Karpas-422 (cell line): ENCODE data around the gene MYO18A. TPM values are rescaled to one million over a fixed set of nuclear protein-coding genes. Genes with fewer than 3 reads are reported as not detected.

Source experiments
- DNase-seq: peaks from one replicate; pipeline ENCODE4 v3.0.0-alpha.2; 2015
- H2AFZ ChIP-seq: fragments of 200-600 bp; sonication (generic); 2 replicates; pipeline ENCODE4 v1.6.1; 2014; ENCODE audit warnings: antibody characterized with exemption, low read length, mixed read lengths
- H3K27ac ChIP-seq: fragments of 200-600 bp; sonication (generic); 2 replicates; pipeline ENCODE4 v1.5.1; 2014; ENCODE audit warnings: mild to moderate bottlenecking, low read length, moderate library complexity
- H3K27me3 ChIP-seq: fragments of 200-600 bp; sonication (generic); 2 replicates; pipeline ENCODE4 v1.6.1; 2014; ENCODE audit warnings: low read length, mixed read lengths
- H3K36me3 ChIP-seq: fragments of 200-600 bp; sonication (generic); 2 replicates; pipeline ENCODE4 v1.6.1; 2014; ENCODE audit warnings: low read length, mixed read lengths; ENCODE audit not compliant: insufficient read depth
- H3K4me1 ChIP-seq: fragments of 200-600 bp; sonication (generic); 2 replicates; pipeline ENCODE4 v1.6.1; 2014; ENCODE audit warnings: mild to moderate bottlenecking, low read length, mixed read lengths
- H3K4me2 ChIP-seq: fragments of 200-600 bp; sonication (generic); 2 replicates; pipeline ENCODE4 v1.6.1; 2014; ENCODE audit warnings: low read length, low read depth, mild to moderate bottlenecking; ENCODE audit not compliant: poor library complexity, severe bottlenecking
- H3K4me3 ChIP-seq: fragments of 200-600 bp; sonication (generic); 2 replicates; pipeline ENCODE4 v1.5.1; 2014; ENCODE audit warnings: mild to moderate bottlenecking, antibody characterized with exemption, low read length, mixed read lengths
- H3K79me2 ChIP-seq: fragments of 200-600 bp; sonication (generic); 2 replicates; pipeline ENCODE4 v1.6.1; 2014; ENCODE audit warnings: mild to moderate bottlenecking, low read length, mixed read lengths
- H3K9ac ChIP-seq: fragments of 200-600 bp; sonication (generic); 2 replicates; pipeline ENCODE4 v1.6.0; 2014; ENCODE audit warnings: low read length
- H3K9me2 ChIP-seq: fragments of 200-600 bp; sonication (generic), shearing (Covaris generic); replicated peaks from 2 replicates; pipeline ENCODE4 v1.6.0; 2014; ENCODE audit warnings: mild to moderate bottlenecking, low read length, moderate library complexity; ENCODE audit not compliant: insufficient read depth
- H3K9me3 ChIP-seq: fragments of 300-700, 200-600 bp; sonication (generic); 2 replicates; pipeline ENCODE4 v1.6.1; 2014; ENCODE audit warnings: low read length, mixed read lengths
- H4K20me1 ChIP-seq: fragments of 200-600 bp; sonication (generic); 2 replicates; pipeline ENCODE4 v1.6.1; 2014; ENCODE audit warnings: mild to moderate bottlenecking, antibody characterized with exemption, low read length, low read depth; ENCODE audit not compliant: insufficient read depth
- total RNA-seq: library from RNA; depleted of rRNA; stranded (reverse); fragments of >200 nt; shearing (Covaris generic); gene quantifications from 2 replicates; pipeline ENCODE4 v1.2.3, GENCODE V29; 2014; ENCODE audit warnings: low replicate concordance; rRNA removed

MYO18A gene
- total RNA-seq, 1 experiment from 2014 or later = 16.4 TPM

GRCh38 chr17:29032857-29033197 is 147.4 kb downstream of the MYO18A start:
- H3K9me3 ChIP-seq = 0 out of 2 replicates have a peak, but pooled peaks cover 4% of the 10 kb centered on the region
- H3K9me2 ChIP-seq = no peaks in the 10 kb centered on the region
- no peak overlapping the region for H2AFZ ChIP-seq
- H3K27ac ChIP-seq = no peak overlapping the region
- H3K4me1 ChIP-seq = no peaks in the 10 kb centered on the region
- H3K36me3 ChIP-seq = no peaks in the 10 kb centered on the region
- no peak overlapping the region for H3K4me3 ChIP-seq
- H4K20me1 ChIP-seq = no peaks in the 10 kb centered on the region
- H3K9ac ChIP-seq = no peak overlapping the region
- DNase-seq = no peak
- no peak overlapping the region for H3K4me2 ChIP-seq
- peaks cover 5% of the 10 kb centered on the region; the same call in 1 of the 2 replicates for H3K27me3 ChIP-seq
- H3K79me2 ChIP-seq = no peaks in the 10 kb centered on the region

GRCh38 chr17:29032013-29032856 is 148.0 kb downstream of the MYO18A start:
- Histone ChIP-seq H3K9ac (no peak overlapping the region), H3K27ac (no peak overlapping the region), H3K36me3 (no peaks in the 10 kb centered on the region), H4K20me1 (no peaks in the 10 kb centered on the region), H3K4me3 (no peak overlapping the region), H3K9me3 (0 out of 2 replicates have a peak, but pooled peaks cover 4% of the 10 kb centered on the region), H3K79me2 (no peaks in the 10 kb centered on the region), H3K27me3 (peaks cover 5% of the 10 kb centered on the region; the same call in 1 of the 2 replicates), H3K9me2 (no peaks in the 10 kb centered on the region), H2AFZ (no peak overlapping the region), H3K4me1 (no peaks in the 10 kb centered on the region), H3K4me2 (no peak overlapping the region)
- DNase-seq = no peak

- DNase-seq = no peak
- Histone ChIP-seq H3K4me2 (no peak overlapping the region), H3K27me3 (peaks cover 5% of the 10 kb centered on the region; the same call in 1 of the 2 replicates), H3K9ac (no peak overlapping the region), H4K20me1 (no peaks in the 10 kb centered on the region), H3K4me1 (no peaks in the 10 kb centered on the region), H3K9me2 (no peaks in the 10 kb centered on the region), H3K36me3 (no peaks in the 10 kb centered on the region), H3K79me2 (no peaks in the 10 kb centered on the region), H3K4me3 (no peak overlapping the region), H2AFZ (no peak overlapping the region), H3K9me3 (0 out of 2 replicates have a peak, but pooled peaks cover 4% of the 10 kb centered on the region), H3K27ac (no peak overlapping the region)
Observed at GRCh38 chr17:29031488-29031887, 148.7 kb downstream of the MYO18A start.

- no peaks in the 10 kb centered on the region for H3K36me3 ChIP-seq
- H3K9ac ChIP-seq = no peak overlapping the region
- no peak overlapping the region for H2AFZ ChIP-seq
- H3K4me1 ChIP-seq = no peaks in the 10 kb centered on the region
- no peaks in the 10 kb centered on the region for H3K9me3 ChIP-seq
- DNase-seq = no peak
- no peak overlapping the region for H3K4me3 ChIP-seq
- no peaks in the 10 kb centered on the region for H4K20me1 ChIP-seq
- H3K27me3 ChIP-seq = no peaks in the 10 kb centered on the region
- H3K9me2 ChIP-seq = no peaks in the 10 kb centered on the region
- H3K79me2 ChIP-seq = no peaks in the 10 kb centered on the region
- H3K4me2 ChIP-seq = no peak overlapping the region
- H3K27ac ChIP-seq = no peak overlapping the region
Observed at GRCh38 chr17:29024316-29024952, 155.8 kb downstream of the MYO18A start.

- Histone ChIP-seq H3K4me2 (no peak overlapping the region), H3K27me3 (no peaks in the 10 kb centered on the region), H3K4me3 (no peak overlapping the region), H3K9ac (no peak overlapping the region), H3K36me3 (no peaks in the 10 kb centered on the region), H4K20me1 (no peaks in the 10 kb centered on the region), H2AFZ (no peak overlapping the region), H3K9me2 (no peaks in the 10 kb centered on the region), H3K4me1 (no peaks in the 10 kb centered on the region), H3K27ac (no peak overlapping the region), H3K9me3 (no peaks in the 10 kb centered on the region), H3K79me2 (no peaks in the 10 kb centered on the region)
- no peak for DNase-seq
Observed at GRCh38 chr17:29022074-29022473, 158.1 kb downstream of the MYO18A start.

- DNase-seq = no peak
- Histone ChIP-seq H2AFZ (no peak overlapping the region), H3K27me3 (no peaks in the 10 kb centered on the region), H3K4me2 (no peak overlapping the region), H3K79me2 (no peaks in the 10 kb centered on the region), H3K4me1 (no peaks in the 10 kb centered on the region), H3K4me3 (no peak overlapping the region), H3K36me3 (no peaks in the 10 kb centered on the region), H3K9me2 (no peaks in the 10 kb centered on the region), H3K9ac (no peak overlapping the region), H4K20me1 (no peaks in the 10 kb centered on the region), H3K9me3 (no peaks in the 10 kb centered on the region), H3K27ac (no peak overlapping the region)
Observed at GRCh38 chr17:29021226-29021625, 159.0 kb downstream of the MYO18A start.

Other genes with a start within 250 kb of the MYO18A start
- 38.3 and 44.6 TPM in 2 replicates for gene PHF12, start 228.9 kb downstream of the MYO18A start, total RNA-seq
- not detected in 2 replicates for gene SEZ6, start 174.4 kb downstream of the MYO18A start, total RNA-seq
- 3.6 and 7.2 TPM in 2 replicates for gene PIPOX, start 137.3 kb downstream of the MYO18A start, total RNA-seq
- not detected in 2 replicates for gene CRYBA1, start 66.5 kb upstream of the MYO18A start, total RNA-seq
- gene NUFIP2, start 113.8 kb upstream of the MYO18A start, total RNA-seq = 22.3 and 38.5 TPM in 2 replicates
- gene TAOK1, start 210.0 kb upstream of the MYO18A start, total RNA-seq = 39.6 and 47.5 TPM in 2 replicates